HG03097 (cell line): ENCODE results near the gene ITPK1.
A peak's percentile ranks its signal among the peaks of the same experiment; 100 is the strongest.
"Not testable (repeated sequence)": the region's sequence is repeated elsewhere in the genome, so short reads cannot be mapped to it uniquely, and the experiment has no call there.

Source experiments
- ATAC-seq: cut with Tn5 transposase; IDR thresholded peaks from one replicate; pipeline ENCODE4 v1.9.1; 2021; ENCODE audit not compliant: unreplicated experiment, low FRiP score

The ITPK1 gene

GRCh38 chr14:93115821-93116675 is at the start of gene ITPK1:
Gene ITPK1 (minus strand): TSS chr14:93115925. CDS start chr14:93115163, 762 bp downstream.
- peak; percentile 40 for ATAC-seq

- ATAC-seq = no peak
Measured at GRCh38 chr14:93163564-93163963, 47.8 kb upstream of the ITPK1 start.

- no peak for ATAC-seq
Measured at GRCh38 chr14:93161411-93161940, 45.8 kb upstream of the ITPK1 start.

- no peak for ATAC-seq
Measured at GRCh38 chr14:93160353-93160801, 44.7 kb upstream of the ITPK1 start.

- not testable (repeated sequence) for ATAC-seq
Measured at GRCh38 chr14:93159625-93160352, 44.1 kb upstream of the ITPK1 start.

- ATAC-seq = not testable (repeated sequence)
Measured at GRCh38 chr14:93158349-93158748, 42.6 kb upstream of the ITPK1 start.

GRCh38 chr14:93156693-93157369 is 41.1 kb upstream of the ITPK1 start:
- no peak for ATAC-seq

- no peak for ATAC-seq
Measured at GRCh38 chr14:93155667-93156066, 39.9 kb upstream of the ITPK1 start.

- ATAC-seq = no peak
Measured at GRCh38 chr14:93153121-93153520, 37.4 kb upstream of the ITPK1 start.

- ATAC-seq = no peak
Measured at GRCh38 chr14:93150227-93151208, 34.8 kb upstream of the ITPK1 start.

- ATAC-seq = no peak
Measured at GRCh38 chr14:93148979-93149378, 33.3 kb upstream of the ITPK1 start.

GRCh38 chr14:93146119-93146518 is 30.4 kb upstream of the ITPK1 start:
- ATAC-seq = no peak

- no peak for ATAC-seq
Measured at GRCh38 chr14:93142854-93143652, 27.3 kb upstream of the ITPK1 start.

- no peak for ATAC-seq
Measured at GRCh38 chr14:93137864-93138263, 22.1 kb upstream of the ITPK1 start.

- ATAC-seq = not testable (repeated sequence)
Measured at GRCh38 chr14:93136508-93136907, 20.8 kb upstream of the ITPK1 start.

- no peak for ATAC-seq
Measured at GRCh38 chr14:93136009-93136408, 20.3 kb upstream of the ITPK1 start.

- ATAC-seq = no peak
Measured at GRCh38 chr14:93135399-93135798, 19.7 kb upstream of the ITPK1 start.

- ATAC-seq = no peak
Measured at GRCh38 chr14:93133464-93133863, 17.7 kb upstream of the ITPK1 start.
